GM18507 (cell line): Measurements from ENCODE around the gene SHC2.
"Not testable (repeated sequence)": the region's sequence is repeated elsewhere in the genome, so short reads cannot be mapped to it uniquely, and the experiment has no call there.

Experiments
- DNase-seq: peaks from one replicate; pipeline ENCODE4 v3.0.0; 2011; ENCODE audit warnings: low read depth; ENCODE audit not compliant: insufficient read length; ENCODE audit errors: extremely low spot score
- FAIRE-seq: peaks from 2 replicates; lab custom pipeline; 2011; peaks lifted over from hg19 to GRCh38; lab: Jason Lieb, UNC

The SHC2 gene

DNA sequence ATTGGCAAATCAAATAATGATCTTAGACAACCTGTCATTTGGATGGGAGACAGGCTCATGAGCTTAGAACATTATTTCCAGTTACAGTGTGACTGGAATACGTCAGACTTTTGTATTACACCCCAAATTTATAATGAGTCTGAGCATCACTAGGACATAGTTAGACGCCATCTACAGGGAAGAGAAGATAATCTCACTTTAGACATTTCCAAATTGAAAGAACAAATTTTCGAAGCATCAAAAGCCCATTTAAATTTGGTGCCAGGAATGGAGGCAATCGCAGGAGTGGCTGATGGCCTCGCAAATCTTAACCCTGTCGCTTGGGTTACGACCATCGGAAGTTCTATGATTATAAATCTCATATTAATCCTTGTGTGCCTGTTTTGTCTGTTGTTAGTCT is 74.6 kb downstream of the SHC2 start:
- not testable (repeated sequence) for FAIRE-seq, DNase-seq

DNA sequence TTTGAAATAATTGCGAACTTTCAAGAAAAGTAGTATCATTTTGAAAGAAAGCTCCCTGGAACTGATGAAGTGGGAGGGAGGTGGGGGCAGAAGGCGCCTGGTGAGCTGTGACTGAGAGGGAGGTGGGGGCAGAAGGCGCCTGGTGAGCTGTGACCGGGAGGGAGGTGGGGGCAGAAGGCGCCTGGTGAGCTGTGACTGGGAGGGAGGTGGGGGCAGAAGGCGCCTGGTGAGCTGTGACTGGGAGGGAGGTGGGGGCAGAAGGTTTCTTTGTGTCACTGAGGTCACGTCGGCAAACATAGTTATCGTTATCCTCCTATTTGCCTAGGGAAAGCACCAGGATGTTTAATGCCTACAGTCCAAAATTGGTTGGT is 76.0 kb downstream of the SHC2 start:
- FAIRE-seq (no peak), DNase-seq (no peak)

DNA sequence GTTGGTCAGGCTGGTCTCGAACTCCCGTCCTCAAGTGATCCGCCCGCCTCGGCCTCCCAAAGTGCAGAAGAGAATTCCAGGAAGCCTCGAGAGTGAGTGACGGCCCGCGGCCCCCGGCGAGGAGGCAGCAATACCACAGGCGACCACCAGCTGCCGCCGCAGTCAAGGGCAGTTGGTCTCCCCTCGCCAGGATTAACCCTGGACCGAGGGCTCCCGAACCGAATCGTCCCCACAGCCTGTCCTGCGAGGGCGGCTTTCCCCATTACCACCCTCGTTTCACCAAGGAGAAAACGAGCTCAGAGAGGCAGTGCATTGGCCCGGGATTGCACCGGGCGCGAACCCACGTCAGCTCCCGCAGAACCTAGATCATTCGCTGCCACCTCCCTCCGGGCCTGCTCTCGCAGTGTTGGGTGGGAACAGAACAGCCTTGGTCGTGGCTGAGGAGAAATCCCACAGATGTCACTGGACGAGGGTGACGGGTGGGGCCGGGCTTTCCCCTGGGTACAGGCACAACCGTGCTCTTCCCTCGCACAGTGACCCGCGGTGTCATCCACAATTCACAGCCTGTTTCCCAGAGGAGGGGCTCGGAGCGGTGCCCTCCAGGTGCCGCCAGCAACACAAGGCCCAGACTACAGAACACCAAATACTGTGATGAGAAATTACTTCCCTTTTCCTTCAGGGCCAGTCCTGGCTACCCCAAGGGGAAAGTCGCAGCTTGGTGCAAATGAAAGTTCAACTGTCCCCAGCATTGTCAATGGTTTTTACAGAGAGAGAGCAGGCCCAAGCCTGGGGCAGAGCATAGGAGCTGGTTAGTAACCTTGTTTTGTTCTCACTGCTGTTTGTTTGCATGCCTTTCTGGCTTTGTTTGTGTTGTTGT is 76.7 kb downstream of the SHC2 start:
- DNase-seq (no peak), FAIRE-seq (no peak)

DNA sequence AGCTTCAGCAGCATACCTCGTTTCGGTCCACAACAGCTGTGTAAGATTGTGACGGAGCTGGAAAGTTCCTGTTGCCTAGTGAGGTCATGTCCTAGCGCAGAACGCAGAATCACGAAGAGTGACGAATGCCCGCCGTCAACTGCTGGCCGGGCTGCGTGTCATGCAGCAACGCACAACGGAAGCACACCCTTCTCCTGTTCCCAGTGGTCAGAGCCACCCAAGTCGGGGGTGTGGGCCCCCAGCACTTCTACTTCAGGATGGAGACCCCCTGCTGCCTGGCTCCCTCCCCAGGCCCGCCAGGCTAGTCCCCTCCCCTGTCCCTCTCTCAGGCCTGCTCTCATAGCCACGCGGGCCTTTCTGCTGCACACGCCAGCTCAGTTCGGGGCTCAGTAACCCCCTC is 77.8 kb downstream of the SHC2 start:
- DNase-seq (no peak), FAIRE-seq (no peak)

DNA sequence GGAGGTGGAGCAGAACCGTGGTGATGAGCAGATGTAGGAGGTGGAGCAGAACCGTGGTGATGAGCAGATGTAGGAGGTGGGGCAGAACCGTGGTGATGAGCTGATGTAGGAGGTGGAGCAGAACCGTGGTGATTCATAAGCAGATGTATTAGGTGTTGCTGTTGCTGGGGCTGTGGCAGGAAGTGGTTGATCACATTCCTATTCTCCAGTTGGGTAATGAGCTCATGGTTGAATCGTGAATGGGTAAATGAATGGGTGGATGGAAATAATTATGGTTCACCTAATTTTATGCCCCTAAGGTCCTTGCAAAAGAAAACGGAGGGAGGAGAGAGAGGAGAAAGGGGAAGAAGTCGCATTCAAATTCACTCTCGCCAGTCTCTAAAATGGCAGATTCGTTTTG is 78.3 kb downstream of the SHC2 start:
- not testable (repeated sequence) for DNase-seq
- peak; percentile 63 for FAIRE-seq

DNA sequence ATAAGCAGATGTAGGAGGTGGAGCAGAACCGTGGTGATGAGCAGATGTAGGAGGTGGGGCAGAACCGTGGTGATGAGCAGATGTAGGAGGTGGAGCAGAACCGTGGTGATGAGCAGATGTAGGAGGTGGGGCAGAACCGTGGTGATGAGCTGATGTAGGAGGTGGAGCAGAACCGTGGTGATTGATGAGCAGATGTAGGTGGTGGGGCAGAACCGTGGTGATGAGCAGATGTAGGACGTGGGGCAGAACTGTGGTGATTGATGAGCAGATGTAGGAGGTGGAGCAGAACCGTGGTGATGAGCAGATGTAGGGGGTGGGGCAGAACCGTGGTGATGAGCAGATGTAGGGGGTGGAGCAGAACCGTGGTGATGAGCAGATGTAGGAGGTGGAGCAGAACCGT is 78.9 kb downstream of the SHC2 start:
- not testable (repeated sequence) for DNase-seq, FAIRE-seq

DNA sequence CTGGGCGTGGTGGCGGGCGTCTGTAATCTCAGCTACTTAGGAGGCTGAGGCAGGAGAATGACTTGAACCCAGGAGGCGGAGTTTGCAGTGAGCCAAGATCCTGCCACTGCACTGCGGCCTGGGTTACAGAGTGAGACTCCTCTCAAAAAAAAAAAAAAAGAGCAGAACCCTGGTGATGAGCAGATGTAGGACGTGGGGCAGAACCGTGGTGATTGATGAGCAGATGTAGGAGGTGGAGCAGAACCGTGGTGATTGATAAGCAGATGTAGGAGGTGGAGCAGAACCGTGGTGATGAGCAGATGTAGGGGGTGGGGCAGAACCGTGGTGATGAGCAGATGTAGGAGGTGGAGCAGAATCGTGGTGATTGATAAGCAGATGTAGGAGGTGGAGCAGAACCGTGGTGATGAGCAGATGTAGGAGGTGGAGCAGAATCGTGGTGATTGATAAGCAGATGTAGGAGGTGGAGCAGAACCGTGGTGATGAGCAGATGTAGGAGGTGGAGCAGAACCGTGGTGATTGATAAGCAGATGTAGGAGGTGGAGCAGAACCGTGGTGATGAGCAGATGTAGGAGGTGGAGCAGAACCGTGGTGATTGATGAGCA is 80.1 kb downstream of the SHC2 start:
- DNase-seq, FAIRE-seq: not testable (repeated sequence)

DNA sequence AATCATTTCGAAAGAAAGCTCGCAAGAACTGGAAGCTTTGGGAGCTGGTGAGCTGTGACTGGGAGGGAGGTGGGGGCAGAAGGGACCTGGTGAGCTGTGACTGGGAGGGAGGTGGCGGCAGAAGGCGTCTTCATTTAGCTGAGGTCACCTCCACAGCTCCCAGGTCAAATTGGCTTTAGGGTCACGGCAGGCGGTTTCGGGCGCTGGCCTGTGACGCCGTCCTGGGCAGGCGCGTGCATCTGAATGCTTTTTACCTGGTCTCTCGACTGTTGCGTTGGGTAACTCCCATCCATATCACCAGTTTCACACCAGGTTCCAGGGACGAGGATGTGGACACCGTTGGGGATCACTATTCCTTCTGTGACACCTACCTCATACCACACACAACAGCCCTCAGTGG is 81.0 kb downstream of the SHC2 start:
- FAIRE-seq: no peak

DNA sequence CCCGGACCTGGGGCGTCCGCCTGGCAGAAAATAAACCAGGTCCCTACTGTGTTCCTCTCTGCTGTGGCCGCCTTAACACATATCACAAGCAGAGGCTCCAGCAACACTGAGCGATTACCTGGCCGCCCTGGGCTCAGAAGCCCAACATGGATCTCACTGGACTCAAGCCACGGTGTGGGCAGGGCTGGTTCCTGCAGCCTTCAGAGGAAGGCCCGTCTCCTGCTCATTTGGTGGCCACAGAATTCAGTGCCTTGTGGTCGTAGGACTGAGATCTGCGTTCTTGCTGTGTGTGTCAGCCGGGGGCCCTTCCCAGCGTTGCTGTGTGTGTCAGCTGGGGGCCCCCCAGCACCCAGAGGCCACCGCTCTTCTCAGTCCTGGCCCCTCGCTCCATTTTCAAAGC is 82.1 kb downstream of the SHC2 start:
- DNase-seq: no peak

More for the DNA sequence above, 81.0 kb downstream of the SHC2 start:
- no peak for DNase-seq

DNA sequence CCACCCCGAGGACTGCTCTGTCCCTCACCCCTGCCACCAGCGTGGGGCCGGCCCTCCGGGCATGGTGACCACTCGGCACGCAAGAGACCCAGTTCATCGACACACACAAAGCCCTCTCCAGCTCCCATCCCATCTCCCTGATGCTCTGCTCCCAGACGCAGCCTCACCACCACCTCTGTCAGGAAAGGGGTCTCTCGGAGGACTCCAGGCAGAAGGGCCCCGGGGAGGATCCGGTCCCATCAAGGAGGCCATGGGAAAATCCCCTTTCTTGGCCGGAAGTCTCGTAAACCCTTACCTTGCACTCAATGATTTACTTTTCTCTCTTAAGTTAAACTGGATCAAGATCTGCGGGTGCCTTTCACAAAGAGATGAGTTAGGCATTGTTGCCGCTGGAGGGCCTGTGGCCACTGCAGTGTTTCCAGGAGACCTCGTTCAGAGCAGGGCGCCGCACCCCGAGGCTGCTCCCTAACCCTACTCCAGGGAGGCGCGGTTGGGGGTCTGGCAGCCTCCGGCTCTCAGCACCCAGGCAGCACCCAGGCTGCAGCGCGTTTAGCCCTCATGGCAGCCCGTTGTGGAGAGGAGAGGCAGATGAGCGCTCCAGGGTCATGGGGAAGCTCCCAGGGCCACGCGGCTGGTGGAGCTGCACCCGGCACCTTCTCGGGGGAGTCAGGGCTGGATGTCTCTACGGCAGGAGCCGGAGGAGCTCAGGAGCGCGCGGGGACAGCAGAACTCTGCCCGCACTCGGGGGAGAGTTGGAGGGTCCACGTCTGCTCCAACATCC is 82.8 kb downstream of the SHC2 start:
- DNase-seq (no peak), FAIRE-seq (no peak)

More for the DNA sequence above, 82.1 kb downstream of the SHC2 start:
- FAIRE-seq: no peak

DNA sequence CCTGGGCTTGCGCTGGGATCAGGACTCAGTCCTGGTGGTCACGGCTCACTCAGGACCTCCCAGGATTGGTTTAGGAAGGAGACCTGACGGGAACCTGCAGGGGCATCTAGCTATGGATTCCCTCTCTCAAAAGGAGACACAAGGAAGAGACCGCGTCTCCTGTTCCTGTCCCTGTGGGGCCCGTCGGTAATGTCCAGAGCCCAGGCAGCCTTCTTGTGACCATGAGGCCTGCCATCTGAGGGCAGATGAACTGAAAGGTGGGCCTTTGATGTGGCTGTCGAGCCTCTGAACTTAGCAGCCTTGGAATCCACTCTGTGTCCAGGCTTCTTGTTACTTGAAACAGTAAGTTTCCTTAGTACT is 84.7 kb downstream of the SHC2 start:
- no peak for FAIRE-seq
- no peak for DNase-seq

DNA sequence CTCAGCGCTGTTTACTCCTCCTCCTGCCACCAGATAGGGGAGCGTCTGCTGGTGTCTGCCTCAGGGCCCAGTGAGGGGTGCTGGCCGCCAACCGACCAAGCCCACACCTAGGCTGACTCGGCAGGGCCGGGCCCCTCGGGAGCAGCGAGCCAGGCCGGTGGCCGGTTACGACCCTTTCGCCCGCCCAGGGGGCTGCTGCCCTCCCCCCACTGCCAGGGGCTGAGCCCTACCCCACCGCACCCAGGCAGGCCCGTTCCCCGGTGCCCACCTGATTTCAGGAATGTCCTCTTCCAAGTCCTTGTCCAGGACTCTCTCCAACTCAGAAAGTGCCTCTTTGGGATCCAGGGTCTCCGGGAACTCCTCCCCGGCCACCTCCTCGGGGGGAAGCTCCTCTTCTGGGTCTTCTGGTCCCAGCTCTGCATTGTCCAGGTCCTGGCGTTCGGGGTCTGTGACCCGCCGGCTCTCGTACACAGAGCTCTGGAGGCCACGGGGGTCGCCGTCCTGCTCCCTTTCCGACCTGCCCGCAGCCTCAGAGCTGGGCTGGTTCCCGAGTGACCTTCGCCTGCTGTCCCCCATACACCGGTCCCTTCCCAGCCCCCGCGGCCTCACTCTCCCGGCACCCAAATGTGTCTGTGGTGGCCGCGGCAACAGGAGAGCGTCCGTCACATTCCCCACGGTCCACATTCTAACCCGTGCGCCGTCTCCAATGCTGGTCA is 85.3 kb downstream of the SHC2 start:
- FAIRE-seq (no peak), DNase-seq (no peak)

DNA sequence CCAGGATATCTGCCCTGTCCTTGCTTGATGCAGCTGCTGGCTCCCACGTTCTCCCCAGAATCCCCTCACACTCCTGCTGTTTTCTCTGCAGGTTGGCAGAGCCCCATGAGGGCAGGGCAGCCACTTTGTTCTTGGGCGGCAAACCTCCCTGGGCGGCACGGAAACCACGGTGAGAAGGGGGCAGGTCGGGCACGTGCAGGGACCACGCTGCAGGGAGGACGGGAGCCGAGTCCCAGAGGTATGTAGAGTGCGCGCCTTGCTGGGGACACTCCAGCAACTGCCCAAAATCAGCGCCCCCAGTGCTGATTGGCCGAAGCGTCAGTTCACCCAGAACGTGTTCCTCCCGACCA is 86.0 kb downstream of the SHC2 start:
- FAIRE-seq (no peak), DNase-seq (no peak)

DNA sequence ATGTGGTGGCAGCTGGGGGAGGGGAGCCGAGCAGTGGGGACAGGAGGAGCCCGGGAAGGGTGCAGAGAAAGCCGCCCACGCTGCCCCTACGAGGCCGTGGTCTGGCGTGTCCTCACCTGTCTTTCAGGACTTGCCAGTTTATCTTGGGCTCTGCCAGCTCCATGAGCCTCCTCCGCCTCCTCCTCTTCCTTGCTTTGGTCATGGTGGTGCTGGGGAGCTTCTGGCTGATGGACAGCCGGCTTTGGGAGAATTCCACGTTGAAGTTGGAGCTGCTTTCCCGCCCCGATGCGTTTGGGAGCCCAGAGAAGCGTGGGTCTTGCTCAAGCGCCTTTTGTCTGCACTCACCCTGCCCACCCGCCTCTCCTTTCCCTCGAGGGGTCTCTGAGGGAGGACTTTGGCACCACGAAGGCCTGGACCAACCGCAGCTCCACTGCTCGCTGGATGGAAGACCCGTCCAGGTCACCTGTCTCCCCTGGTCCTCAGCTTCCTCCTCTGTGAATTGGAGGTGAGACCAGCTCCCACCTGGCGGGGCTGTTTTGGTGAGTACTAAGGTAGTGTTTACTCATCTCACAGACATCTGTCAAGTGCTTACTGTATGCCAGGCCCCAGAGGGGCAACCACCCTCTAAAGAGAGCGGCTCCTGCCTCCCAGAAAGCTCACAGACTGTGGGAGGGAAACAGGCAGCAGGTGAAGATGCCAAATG is 86.5 kb downstream of the SHC2 start:
- FAIRE-seq (no peak), DNase-seq (no peak)

DNA sequence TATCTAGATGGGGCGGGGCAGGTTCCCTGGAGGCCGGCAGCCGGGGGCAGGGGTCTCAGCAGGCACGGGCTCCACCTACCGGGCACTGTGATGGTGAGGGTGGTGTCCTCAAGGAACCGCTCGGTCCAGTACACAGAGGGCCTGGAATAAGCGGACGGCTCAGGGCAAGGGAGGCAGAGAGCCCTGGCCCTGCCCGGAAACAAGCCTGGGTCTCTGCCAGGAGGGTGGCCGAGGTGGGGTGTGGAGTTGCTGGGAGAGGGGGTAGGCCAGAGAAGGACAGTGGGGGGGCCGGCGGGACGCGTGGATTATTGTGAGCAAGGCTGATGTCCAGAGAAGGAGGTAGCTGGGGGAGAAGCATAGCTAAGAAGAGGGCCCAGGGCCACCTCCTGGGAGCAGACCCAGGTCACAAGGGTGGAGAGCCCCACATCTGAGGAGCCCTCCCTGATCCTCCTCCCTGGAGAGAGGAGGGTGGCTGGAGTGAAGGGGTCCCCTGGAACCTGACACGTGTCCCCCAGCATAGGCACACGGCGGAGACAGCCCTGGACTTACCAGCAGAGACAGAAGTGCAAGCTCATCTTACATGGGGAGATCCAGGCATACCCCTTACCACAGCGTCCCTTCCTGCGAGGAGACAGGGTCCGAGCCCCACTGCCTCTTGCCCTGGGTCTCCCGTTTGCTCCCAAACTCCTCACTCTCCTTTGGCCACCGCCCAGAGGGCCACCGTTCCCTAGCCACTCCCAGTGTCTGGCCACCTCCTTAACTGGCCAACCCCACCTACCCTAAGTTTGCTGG is 87.2 kb downstream of the SHC2 start:
- DNase-seq (no peak), FAIRE-seq (no peak)

DNA sequence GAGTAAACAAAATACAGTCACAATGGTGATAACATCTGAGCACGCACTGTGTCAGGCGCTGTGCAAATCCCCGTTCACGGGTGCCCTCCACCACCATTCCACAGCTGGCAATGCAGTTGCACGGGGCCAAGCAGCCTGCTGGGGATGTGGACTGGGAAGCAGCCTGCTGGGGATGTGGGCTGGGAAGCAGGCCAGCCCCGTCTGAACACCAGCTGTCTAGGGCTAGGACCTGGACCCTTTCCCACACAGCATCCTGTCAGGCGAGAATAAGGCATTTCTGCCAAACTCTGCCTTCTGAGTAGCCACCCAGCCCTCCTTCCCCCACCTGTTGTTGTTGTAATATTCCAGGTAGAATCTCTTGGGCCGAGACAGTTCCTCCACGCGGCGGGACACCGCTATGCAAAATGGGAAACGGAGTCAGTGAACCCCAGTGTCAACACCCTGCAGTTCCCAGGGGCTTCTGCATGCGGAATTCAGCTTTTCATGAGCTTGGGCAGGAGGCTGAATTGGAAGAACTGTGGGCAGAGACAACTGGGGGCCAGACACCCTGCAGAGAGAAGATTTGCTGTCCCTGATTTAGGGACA is 88.4 kb downstream of the SHC2 start:
- FAIRE-seq (no peak), DNase-seq (no peak)

DNA sequence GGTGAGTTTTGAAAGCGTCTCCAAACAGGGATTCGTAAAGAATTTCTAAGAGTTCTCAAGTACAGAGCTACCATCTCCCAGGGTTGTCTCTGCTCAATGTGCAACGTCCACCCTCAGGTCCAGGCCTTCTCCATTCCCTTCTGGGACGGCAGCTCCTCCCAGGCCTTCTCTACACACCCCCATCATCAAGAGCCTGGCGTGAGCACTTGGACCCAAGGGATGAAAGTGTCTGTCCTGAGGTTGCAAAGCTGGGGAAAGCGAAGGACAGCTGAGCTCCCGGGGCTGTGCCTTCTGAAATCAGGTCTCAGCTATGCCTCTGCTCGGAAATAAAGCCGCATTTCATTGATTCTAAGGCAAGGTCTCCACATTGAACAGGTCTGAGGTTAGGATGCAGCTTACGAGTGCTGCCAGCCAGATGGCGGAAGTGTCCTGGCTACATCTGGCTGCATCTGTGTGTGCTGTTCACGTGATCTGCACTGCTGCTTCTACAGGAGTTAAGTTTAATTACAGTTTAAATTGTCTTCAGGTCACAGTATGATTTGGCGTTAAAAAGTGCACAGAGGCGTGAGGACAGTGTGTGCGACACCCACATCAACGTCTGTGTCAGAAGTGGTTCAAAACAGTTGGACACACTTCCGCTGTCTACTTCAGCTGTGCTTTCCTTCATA is 89.2 kb downstream of the SHC2 start:
- DNase-seq (no peak), FAIRE-seq (no peak)
